Osteoblast (primary cell): ENCODE results near the gene TDRD7. TPM values are rescaled to one million over a fixed set of nuclear protein-coding genes. Genes with fewer than 3 reads are reported as not detected.

Experiments used
- DNase-seq: peaks from one replicate; pipeline ENCODE4 v3.0.0; 2011; ENCODE audit warnings: low spot score, mixed read lengths; ENCODE audit not compliant: insufficient read length; ENCODE audit errors: missing footprints
- H2AFZ ChIP-seq: 2 replicates; pipeline ENCODE4 v1.6.0; 2011; ENCODE audit warnings: mild to moderate bottlenecking, low read length
- H3K27ac ChIP-seq: 2 replicates; pipeline ENCODE4 v1.5.1; 2011; ENCODE audit warnings: mild to moderate bottlenecking, low read depth, low read length, moderate library complexity
- H3K27me3 ChIP-seq: 2 replicates; pipeline ENCODE4 v1.6.0; 2012; ENCODE audit warnings: mild to moderate bottlenecking, control low read depth, inconsistent platforms, low read length, moderate library complexity; ENCODE audit not compliant: insufficient read depth
- H3K36me3 ChIP-seq: 2 replicates; pipeline ENCODE4 v1.5.1; 2011; ENCODE audit warnings: mild to moderate bottlenecking, low read length, control low read depth, moderate library complexity; ENCODE audit not compliant: insufficient read depth
- H3K4me1 ChIP-seq: 2 replicates; pipeline ENCODE4 v1.5.1; 2011; ENCODE audit warnings: mild to moderate bottlenecking, low read length, control low read depth, moderate library complexity; ENCODE audit not compliant: insufficient read depth
- H3K4me2 ChIP-seq: 2 replicates; pipeline ENCODE4 v1.6.0; 2011; ENCODE audit warnings: mild to moderate bottlenecking, low read length; ENCODE audit not compliant: insufficient read depth
- H3K4me3 ChIP-seq: fragments of 200-600 bp; sonication (generic); 3 replicates; pipeline ENCODE4 v1.5.1; 2012; ENCODE audit warnings: mild to moderate bottlenecking, low read length, inconsistent platforms; ENCODE audit not compliant: insufficient read depth
- H3K79me2 ChIP-seq: 2 replicates; pipeline ENCODE4 v1.6.0; 2012; ENCODE audit warnings: mild to moderate bottlenecking, low read length, control low read depth, inconsistent platforms; ENCODE audit not compliant: insufficient read depth
- H3K9me3 ChIP-seq: 2 replicates; pipeline ENCODE4 v1.5.1; 2011; ENCODE audit warnings: low read depth, low read length, control low read depth
- H4K20me1 ChIP-seq: 2 replicates; pipeline ENCODE4 v1.6.0; 2012; ENCODE audit warnings: mild to moderate bottlenecking, low read length, control low read depth; ENCODE audit not compliant: insufficient read depth
- total RNA-seq: library from RNA; depleted of rRNA; stranded (reverse); fragments of >200 nt; gene quantifications from 2 replicates; pipeline ENCODE4 v1.2.3, GENCODE V29; 2012
- TF ChIP-seq, protein P1 (sequence below): IDR thresholded peaks from 2 replicates; pipeline ENCODE4 v1.5.1; 2011; ENCODE audit warnings: mild to moderate bottlenecking, low read depth, low read length, moderate library complexity; ENCODE audit errors: extremely low read depth

TDRD7 gene
- total RNA-seq, 1 donor, result 8.0 TPM

DNA sequence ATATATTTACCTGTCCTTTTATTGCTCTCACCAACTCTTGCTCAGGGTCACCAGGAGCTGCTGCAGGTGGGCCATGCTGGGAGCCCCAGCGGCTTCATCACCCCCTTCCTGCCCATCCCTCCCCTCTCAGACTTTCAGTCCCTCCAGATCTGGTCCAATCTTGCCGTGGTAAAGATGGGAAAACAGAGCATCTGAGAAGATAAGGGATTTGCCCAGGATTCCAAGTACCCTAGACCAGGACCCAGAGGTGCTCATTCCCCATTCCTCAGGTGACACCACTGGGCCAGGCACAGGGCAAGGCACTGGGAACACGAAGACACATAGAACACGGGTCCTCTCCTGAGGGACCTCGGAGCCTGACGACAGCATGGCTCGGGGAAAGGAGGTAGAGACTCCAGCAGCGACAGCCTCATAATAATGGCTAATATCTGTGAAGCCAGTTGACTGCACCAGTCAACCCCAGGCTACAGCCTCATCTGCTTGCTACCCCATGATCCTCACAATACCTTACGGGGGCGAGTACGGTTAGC, 107.6 kb downstream of the TDRD7 start:
- DNase-seq, result no peak
- no peak overlapping the region for H3K4me3 ChIP-seq
- peaks cover 13% of the 10 kb centered on the region for H3K27me3 ChIP-seq
- H3K79me2 ChIP-seq, result no peaks in the 10 kb centered on the region
- no peaks in the 10 kb centered on the region for H3K9me3 ChIP-seq
- TF ChIP-seq, protein P1, sequence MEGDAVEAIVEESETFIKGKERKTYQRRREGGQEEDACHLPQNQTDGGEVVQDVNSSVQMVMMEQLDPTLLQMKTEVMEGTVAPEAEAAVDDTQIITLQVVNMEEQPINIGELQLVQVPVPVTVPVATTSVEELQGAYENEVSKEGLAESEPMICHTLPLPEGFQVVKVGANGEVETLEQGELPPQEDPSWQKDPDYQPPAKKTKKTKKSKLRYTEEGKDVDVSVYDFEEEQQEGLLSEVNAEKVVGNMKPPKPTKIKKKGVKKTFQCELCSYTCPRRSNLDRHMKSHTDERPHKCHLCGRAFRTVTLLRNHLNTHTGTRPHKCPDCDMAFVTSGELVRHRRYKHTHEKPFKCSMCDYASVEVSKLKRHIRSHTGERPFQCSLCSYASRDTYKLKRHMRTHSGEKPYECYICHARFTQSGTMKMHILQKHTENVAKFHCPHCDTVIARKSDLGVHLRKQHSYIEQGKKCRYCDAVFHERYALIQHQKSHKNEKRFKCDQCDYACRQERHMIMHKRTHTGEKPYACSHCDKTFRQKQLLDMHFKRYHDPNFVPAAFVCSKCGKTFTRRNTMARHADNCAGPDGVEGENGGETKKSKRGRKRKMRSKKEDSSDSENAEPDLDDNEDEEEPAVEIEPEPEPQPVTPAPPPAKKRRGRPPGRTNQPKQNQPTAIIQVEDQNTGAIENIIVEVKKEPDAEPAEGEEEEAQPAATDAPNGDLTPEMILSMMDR, result no peak
- H2AFZ ChIP-seq, result no peak overlapping the region
- peak overlapping the region; percentile 75 for H3K4me2 ChIP-seq
- no peak overlapping the region for H3K27ac ChIP-seq
- no peaks in the 10 kb centered on the region for H4K20me1 ChIP-seq
- peaks cover 5% of the 10 kb centered on the region for H3K4me1 ChIP-seq
- H3K36me3 ChIP-seq, result no peaks in the 10 kb centered on the region

DNA sequence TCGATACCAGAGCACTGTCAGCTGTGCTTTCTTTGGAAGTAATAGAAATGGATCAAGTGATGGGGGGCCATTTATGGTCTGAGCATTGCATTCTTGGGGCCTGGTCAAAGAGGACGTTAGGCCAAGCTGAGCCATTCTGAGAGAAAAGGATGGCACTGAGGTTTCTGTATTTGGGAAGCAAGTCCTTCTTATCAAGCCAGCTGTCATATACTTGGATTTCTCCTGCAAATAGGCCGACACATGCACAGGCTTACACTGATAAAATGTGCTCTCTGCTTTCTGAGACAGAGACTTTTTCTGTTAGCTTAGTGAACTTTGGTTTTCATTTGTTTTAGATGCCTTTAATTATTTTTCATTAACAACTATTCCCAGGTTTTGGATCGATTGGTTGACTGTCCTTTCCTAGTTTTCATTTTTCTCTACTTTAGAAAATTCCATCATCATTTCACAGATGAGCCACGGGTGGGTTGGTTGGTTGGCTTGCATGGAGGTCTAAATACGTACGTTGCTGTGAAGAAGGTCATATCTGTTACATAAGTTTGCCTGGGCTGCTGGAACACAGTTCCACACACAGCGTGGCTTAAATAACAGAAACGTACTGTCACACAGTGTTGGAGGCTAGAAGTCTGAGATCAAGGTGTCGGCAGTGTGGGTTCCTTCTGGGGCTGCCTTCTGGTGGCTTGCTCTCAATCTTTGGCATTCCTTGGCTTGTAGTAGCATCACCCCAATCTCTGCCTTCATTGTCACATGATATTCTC, 109.9 kb downstream of the TDRD7 start:
- no peaks in the 10 kb centered on the region for H3K9me3 ChIP-seq
- H3K4me3 ChIP-seq, result no peak overlapping the region
- peaks cover 5% of the 10 kb centered on the region for H3K4me1 ChIP-seq
- no peaks in the 10 kb centered on the region for H3K79me2 ChIP-seq
- peaks cover 6% of the 10 kb centered on the region for H3K27me3 ChIP-seq
- no peak overlapping the region for H3K4me2 ChIP-seq
- H2AFZ ChIP-seq, result no peak overlapping the region
- TF ChIP-seq, protein P1, result no peak
- DNase-seq, result no peak
- no peak overlapping the region for H3K27ac ChIP-seq
- no peaks in the 10 kb centered on the region for H4K20me1 ChIP-seq
- no peaks in the 10 kb centered on the region for H3K36me3 ChIP-seq

DNA sequence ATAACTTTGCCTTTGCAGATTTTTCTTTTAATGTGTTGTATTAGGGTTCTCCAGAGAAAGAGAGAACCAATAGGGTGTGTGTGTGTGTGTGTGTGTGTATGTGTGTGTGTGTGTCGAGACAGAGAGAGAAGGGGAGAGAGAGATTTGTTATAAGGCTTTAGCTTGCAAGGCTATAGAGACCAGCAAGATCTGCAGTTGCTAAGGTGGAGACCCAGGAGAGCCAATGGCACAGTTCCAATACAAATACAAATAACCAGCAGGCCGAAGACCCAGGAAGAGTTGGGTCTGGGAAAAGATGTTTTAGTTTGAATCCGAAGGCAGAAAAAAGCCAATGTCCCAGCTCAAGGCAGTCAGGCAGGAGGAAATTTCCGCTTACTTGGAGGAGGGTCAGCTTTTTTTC, 112.5 kb downstream of the TDRD7 start:
- Histone ChIP-seq H3K4me1 (peaks cover 3% of the 10 kb centered on the region), H3K79me2 (no peaks in the 10 kb centered on the region), H4K20me1 (no peaks in the 10 kb centered on the region), H3K4me3 (no peak overlapping the region), H3K4me2 (no peak overlapping the region), H3K36me3 (no peaks in the 10 kb centered on the region), H3K27me3 (peaks cover 3% of the 10 kb centered on the region), H3K9me3 (no peaks in the 10 kb centered on the region), H2AFZ (no peak overlapping the region), H3K27ac (no peak overlapping the region)
- DNase-seq, result no peak
- TF ChIP-seq, protein P1, result no peak

DNA sequence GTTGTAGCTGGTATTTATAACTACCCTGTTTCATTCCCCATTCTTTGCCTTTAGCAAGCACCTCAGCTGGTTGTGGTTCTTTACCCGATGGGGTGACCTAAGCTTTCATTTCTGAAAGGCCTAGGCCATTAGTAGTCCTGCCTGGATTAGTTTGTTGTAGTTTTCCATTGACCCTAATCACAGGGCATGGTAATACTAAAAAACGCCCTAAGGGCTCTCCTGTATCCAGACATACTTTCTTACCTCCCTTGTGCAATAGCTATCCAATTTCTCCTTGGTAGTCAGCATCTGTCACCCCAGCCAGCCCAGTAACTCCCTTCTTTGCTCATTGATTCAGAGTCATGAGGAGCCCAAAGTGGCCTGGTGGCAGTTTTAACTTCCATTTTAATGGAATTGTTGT, 113.6 kb downstream of the TDRD7 start:
- no peak overlapping the region for H3K4me2 ChIP-seq
- no peaks in the 10 kb centered on the region for H3K9me3 ChIP-seq
- DNase-seq, result no peak
- H3K4me1 ChIP-seq, result peaks cover 6% of the 10 kb centered on the region
- no peak overlapping the region for H3K4me3 ChIP-seq
- H3K36me3 ChIP-seq, result no peaks in the 10 kb centered on the region
- no peak overlapping the region for H2AFZ ChIP-seq
- no peaks in the 10 kb centered on the region for H4K20me1 ChIP-seq
- TF ChIP-seq, protein P1, result no peak
- H3K27ac ChIP-seq, result no peak overlapping the region
- H3K27me3 ChIP-seq, result peaks cover 3% of the 10 kb centered on the region
- H3K79me2 ChIP-seq, result no peaks in the 10 kb centered on the region
